Activated T-cell treated with anti-CD3 and anti-CD28 coated beads for 48 hours (primary cell): ENCODE measurements around the gene AP1M1.
A peak's percentile ranks its signal among the peaks of the same experiment; 100 is the strongest.
"Not testable (repeated sequence)": the region's sequence is repeated elsewhere in the genome, so short reads cannot be mapped to it uniquely, and the experiment has no call there.

ENCODE experiments used
- DNase-seq: peaks from one replicate; pipeline ENCODE4 v3.0.0-alpha.2; 2020; ENCODE audit warnings: low read depth

Gene AP1M1

DNA sequence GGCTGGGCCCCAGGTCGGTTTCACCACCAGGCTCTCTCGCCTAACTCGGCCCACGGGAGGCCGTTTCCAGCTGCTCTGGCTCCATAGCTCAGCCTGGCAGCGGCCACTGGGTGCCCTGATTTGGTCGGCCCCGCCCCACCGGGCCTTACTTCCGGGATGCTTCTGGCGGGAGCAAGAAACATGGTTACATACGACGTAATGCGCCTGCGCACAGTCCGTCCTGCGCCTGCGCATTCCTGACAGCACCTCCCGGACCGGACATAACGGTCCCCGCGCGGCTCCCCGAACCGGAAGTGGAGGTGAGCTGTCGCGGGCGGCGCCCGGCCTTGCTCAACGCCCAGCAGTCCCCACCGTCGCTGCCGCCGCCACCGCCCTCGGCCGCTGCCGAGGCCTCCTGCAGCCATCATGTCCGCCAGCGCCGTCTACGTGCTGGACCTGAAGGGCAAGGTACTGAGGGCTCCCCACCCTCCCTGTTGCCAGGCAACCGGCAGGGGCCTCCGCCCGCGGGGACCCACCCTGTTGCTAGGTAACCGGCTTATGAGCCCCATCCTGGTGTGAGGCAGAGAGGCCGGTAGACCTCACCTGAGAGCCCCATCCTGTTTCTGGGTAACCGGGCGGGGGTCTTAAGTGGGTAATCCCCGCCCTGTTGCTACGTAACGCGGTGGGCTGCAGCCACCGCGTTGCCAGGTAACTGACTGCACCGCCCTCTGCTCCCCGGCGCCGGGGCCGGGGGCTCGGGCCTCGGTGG, at the start of gene AP1M1:
TSS of gene AP1M1 (plus strand) at position 290 of the 748 bp plus-strand sequence. CDS start at position 406, 116 bp downstream.
- DNase-seq, result peak; percentile 99

DNA sequence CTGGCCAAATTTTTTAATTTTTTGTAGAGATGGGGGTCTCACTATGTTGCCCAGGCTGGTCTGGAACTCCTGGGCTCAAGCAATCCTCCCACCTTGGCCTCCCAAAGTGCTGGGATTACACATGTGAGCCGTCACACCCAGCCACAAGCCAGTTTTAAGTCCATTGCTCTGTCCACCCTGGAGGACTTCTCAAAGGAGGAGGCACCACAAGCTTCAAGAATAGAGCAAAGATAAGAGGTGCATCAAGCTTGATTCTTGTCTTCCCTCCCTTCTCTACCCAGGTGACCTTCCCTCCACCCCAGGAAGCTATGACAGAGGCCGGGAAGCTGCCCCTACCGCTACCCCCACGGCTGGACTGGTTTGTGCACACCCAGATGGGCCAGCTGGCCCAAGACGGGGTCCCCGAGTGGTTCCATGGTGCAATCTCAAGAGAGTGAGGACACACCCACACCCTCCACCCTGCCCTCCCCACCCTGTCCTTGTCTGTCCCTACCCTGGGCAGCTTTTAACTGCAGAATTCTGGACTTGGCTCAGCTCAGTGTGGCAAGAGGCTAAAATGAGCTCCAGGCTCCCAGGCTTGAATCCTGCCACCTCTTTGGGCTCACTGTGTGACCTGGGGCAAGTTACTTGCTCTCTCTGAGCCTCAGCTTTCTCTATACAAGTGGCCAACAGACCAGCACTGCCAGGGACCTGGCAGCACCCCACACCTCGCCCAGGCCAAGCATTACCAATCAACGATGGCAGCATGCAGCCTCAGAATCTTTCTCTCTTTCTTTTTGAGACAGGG, 49.1 kb upstream of the AP1M1 start:
- DNase-seq, result no peak

DNA sequence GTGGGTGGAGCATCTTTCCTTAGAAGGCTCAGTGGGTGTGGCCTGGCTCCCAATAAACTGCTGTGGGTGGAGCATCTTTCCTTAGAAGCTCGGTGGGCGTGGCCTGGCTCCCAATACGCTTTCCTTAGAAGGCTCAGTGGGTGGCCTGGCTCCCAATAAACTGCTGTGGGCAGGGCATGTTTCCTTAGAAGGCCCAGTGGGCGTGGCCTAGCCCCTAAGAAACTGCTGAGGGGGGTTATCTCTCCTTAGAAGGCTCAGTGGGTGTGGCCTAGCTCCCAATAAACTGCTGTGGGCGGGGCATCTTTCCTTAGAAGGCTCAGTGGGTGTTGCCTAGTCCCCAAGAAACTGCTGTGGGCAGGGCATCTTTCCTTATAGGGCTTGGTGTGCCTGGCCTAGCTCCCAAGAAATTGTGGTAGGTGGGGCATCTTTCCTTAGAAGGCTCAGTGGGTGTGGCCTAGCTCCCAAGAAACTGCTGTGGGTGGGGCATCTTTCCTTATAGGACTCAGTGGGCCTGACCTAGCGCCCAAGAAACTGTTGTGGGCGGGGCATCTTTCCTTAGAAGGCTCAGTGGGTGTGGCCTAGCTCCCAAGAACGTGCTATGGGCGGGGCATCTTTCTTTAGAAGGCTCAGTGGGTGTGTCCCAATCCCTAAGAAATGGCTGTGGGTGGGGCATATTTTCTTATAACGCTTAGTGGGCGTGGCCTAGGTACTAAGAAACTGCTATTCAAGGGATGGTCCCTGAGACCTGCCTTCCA, 44.0 kb upstream of the AP1M1 start:
- no peak for DNase-seq

DNA sequence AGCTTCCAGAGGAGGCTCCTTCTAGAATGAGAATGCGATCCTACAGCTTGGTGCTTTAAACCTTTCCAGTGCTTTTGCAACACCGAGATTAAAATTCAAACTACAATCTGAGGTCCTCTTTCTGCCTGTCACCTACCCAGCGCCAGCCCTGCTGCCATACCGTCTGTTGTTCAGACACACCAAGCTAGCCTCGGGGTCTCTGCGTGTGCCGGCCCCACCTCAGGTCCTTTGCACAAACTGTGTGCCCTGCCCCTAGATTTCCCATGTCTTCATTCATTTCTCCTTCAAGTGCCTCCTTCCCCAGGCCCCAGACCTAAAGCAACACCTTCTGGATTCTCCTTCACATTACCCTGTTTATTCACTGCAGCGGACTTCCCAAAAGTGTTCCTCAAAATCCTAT, 43.2 kb upstream of the AP1M1 start:
- no peak for DNase-seq

DNA sequence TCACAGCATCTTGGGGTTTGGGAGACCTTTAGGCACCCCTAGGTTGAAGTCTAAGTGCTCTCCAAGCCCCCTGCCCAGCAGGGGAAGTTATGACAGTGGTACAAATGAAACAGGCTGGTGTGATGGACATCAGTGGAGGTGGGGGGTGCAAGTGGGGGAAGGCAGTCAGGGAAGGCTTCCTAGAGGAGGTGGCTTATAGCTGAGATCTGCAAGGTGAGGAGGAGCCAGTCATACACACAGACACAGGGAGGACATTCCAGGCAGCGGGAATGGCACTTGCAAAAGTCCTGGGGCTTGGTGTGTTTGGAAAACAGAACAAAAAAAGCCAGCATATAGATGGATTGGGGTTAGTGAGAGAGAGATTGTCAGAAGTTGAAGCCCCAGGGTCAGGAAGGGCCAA, 42.6 kb upstream of the AP1M1 start:
- DNase-seq, result no peak

DNA sequence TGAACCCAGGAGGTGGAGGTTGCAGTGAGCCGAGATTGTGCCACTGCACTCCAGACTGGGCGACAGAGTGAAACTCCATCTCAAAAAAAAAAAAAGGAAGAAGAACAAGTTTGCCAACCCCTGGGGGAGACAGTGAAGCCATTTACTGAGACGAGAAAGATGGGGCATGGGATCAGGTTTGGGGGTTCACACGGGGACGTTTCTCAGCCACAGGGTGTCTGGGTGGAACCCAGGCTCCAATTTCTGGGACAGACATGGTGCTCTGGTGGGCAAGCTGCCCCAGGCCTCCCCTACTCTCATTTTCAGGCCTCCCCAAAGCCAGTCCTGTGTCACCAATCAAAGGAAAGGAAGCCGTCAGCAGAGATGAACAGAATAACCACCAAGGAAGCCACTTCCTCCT, 40.8 kb upstream of the AP1M1 start:
- DNase-seq, result no peak

DNA sequence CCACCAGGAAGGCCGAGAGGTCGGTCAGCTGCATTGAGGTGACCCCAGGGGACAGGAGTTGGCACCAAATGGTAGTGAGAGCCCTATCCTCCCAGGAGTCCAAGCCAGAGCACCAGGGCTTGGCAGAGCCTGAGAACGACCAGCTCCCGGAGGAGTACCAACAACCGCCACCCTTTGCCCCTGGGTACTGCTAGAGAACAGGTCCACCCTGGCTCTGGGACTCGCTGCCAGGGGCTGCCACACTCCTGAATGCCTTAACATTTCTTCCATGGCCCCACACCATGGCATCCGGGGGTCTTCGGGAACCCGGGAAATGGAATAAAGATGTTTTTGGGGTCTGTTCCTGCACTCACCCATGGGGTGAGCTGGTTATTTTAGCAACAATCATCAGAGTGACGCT, 40.1 kb upstream of the AP1M1 start:
- DNase-seq, result no peak

DNA sequence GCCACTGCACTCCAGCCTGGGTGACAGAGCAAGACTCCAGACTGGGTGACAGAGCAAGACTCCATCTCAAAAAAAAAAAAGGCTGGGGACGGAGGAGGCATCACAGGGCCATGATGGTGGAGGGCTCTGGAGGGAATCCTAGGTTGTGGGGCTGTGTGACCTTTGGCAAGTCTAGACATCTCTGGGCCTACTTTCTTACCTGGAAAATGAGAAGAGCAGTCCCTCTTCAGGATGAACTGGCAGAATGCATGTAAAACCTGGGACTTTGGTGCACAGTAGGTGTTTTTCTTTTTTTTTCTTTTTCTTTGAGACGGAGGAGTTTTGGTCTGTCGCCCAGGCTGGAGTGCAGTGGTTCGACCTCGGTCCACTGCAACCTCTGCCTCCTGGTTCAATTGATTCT, 38.1 kb upstream of the AP1M1 start:
- DNase-seq, result no peak

DNA sequence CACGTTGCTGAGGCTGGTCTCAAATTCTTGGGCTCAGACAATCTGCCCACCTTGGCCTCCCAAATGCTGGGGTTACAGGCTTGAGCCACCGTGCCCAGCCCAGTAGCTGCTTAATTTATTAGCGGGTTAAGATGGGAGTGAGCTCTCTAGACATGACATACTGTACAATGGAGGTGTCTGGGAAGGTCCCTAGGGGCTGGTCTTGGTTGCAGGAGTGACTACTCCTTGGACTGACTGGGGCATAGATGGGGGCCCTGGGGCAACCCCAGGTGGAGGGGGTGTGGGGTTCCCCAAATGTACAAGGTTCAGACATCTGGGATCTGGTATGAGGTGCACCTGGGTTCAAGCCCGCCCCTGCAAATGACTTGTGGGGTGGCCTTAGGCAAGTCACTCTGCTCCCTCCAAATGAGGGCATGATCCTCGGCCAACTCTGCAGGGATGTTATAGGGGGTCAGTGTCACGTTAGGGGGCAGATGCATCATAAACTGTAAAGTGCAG, 37.2 kb upstream of the AP1M1 start:
- DNase-seq, result no peak

DNA sequence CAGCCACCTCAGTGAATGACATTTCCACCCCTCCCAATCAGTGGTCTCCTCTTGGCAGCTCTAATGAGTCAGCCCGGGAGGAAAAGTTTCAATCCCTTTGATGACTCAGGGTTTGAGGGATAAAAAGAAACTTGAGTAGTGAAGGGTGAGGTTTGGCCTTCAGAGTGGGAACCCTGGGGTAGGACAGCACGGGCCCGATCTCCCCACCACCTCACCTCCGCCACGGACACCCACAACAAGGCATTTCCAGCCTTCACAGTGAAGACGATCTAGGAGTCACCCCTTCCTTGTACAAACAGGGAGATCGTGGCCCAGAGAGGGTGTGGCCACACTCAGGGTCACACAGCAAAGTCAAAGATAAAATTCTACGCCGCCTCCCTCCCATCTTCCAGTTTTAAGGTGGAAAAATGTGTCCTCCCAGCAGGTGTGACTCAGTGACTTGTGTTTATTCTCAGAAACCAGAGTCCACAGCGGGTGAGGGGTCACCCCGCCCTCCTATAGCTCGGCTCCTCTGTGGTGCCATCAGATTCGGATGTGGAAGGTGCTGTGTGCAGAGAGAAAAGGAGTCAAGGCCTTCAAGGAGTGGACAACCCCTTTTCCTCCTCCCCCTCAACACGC, 36.7 kb upstream of the AP1M1 start:
- peak; percentile 57 for DNase-seq

DNA sequence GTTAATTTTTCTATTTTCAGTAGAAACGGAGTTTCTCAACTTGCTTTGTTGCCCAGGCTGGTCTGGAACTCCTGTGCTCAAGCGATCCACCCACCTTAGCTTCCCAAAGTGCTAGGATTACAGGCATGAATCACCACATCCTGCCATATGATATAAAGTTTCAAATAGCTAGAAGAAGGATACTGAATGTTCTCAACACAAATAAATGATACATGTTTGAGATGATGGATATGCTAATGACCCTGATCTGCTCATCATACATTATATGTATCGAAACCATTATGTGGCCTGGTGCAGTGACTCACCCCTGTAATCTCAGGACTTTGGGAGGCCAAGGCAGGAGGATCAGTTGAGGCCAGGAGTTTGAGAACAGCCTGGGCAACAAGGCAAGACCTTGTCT, 35.9 kb upstream of the AP1M1 start:
- no peak for DNase-seq

DNA sequence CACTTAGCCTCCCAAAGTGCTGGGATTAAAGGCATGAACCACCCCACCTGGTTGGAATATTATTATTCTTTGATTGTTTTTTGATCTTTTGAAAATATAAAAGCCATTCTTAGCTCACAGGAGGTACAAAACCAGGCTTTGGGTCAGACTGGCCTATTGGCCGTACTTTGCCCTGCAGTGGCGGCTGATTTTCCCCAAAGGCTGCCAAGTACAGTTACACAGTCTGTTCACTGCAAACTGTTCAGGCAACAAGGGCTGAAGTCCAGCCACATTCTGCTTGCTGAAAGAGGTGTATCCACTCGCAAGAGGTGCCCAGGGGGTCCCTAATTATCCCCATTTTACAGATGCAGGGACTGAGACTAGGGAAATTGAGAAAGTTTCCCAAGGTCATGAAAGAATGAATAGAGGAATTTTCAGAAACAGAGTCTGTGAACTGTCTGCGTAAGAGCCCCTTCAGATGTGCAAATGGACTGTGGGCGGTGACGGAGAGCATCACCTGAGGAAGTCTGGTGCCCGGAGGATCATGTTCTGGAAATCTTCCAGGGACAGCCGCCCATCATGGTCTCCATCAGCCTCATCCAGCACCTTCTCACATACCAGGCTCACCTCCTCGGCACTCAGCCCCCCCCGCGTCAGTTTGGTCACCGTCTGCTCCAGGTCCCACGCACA, 33.4 kb upstream of the AP1M1 start:
- DNase-seq, result no peak

DNA sequence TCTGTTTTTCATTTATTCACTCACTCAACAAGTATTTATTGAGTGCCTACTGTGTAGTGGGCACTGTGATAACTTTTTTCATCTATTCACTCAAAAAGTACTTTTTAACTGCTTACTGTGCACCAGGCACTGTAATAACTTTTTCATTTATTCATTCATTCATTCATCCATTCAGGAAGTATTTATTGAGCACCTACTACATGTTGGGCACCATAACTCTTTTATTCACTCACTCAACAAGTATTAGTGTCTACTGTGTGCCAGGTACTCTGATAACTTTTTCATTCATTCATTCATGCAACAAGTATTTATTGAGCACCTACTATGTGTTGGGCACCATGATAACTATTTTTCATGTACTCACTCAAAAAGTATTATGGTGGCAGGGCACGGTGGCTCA, 31.3 kb upstream of the AP1M1 start:
- DNase-seq, result no peak

DNA sequence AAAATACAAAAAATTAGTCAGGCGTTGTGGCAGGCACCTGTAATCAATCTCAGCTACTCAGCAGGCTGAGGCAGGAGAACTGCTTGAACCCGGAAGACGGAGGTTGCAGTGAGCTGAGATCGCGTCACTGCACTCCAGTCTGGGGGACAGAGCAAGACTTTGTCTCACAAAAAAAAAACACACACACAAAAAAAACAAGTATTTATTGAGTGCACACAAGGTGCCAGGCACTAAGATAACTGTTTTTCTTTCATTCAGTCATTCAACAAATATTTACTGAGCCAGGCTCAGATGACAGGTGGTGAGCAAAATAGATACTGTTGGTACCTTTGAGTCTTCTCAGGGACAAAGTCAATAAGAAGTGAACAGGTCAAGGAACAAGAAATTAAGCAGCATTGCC, 30.7 kb upstream of the AP1M1 start:
- DNase-seq, result no peak

DNA sequence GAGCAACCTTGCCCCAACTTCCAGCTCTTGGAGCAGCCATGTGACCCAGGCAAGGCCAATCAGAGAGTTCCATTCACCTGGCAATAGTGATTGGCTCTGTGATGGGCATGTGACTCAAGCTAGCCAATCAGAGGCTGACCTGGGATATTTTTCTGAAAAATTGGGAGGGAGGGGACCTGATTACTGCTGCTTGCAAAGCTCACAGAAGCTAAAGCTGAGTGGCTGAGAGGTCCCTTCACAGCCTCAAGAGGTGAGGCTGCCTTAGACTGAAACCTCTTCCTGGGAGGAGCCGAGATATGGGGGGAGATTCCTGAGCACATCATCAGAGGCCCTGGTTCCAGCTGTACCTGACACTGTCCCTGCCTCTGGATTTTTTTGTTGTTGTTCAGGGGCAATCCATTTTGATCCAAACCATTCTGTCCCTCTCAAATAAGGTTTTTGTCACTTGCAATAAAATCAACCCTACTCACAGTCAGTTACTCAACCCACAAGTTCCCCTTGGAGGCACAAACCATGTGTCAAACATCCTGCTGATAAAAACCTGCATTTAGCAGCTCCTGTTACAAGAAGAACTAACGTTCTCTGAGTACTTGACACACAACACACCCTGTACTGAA, 29.1 kb upstream of the AP1M1 start:
- no peak for DNase-seq

DNA sequence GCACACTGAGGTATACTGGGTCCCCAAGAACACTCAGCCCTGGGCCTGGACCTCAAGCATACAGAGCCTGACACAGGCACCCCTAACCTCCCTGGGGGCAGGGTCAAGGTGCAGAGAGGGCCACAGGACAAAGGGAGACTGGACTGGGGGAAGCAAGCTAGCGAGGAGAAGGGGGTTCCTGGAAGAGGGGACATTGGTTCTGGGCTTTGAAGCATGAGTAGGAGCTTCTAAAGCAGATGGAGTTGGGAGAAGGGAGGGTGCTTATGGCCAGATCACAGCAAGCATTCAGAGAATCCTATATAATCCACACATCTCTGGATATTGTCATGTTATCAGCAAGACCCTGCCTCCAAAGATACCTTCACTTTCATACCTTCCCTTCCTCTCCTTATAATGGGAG, 27.6 kb upstream of the AP1M1 start:
- DNase-seq, result no peak

DNA sequence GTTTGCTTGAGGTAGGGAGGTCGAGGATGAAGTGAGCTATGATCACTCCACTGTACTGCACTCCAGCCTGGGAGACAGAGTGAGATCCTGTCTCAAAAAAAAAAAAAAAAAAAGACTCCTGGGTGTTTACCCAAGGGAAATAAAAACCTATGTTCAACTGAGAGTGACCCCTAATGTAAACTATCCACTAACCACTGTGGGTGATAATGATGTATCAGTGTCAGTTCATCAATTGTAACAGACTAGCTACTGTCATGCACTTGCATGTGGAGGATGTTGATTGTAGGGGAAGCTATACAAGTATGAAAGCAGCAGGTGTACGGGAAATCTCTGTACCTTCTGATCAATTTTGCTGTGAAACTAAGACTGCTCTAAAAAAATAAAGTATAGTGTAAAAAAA, 21.8 kb upstream of the AP1M1 start:
- DNase-seq, result no peak

DNA sequence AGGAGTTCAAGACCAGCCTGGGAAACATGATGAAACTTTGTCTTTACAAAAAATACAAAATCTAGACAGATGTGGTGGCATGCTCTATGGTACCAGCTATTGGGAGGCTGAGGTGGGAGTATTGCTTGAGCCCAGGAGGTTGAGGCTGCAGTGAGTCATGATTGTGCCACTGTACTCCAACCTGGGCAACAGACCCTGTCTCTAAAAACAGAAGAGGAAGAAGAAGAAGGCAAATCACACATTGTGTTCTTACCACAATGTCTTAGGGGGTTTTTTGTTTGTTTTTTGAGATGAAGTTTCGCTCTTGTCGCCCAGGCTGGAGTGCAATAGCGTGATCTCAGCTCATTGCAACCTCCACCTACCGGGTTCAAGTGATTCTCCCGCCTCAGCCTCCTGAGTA, 18.8 kb upstream of the AP1M1 start:
- DNase-seq, result not testable (repeated sequence)

DNA sequence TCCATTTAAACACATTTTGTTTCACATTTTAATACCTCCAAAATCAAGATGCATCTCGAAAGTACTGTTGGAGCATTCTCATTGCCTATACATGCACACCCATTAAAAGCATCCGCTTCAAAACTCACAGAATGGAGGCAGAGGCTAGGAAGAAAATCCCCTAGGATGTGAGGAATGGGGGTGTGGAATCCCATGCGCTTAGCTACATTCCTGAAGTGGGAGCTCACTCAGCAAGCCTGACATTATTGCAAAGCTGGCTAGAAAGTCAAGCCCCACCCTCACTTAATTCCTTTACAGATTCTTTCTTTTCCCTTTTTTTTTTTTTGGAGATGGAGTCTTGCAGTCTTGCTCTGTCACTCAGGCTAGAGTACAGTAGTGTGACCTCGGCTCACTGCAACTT, 17.1 kb upstream of the AP1M1 start:
- no peak for DNase-seq

DNA sequence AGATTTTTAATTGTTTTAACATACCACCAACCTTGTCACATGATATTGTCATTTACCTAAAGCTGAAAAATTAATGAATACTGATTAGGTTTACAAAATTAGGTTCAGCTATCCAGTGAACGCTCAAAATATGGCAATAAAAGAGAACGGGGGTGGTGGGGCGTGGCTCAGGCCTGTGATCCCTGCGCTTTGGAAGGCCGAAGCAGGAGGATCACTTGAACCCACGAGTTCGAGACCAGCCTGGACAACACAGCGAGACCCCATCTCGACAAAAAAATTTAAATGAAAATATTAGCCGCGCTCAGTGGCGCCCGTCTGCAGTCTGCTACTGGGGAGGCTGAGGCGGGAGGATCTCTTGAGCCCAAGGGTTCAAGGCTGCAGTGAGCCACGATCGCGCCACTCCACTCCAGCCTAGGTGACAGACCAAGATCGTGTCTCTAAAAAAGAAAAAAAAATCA, 13.0 kb upstream of the AP1M1 start:
- no peak for DNase-seq

DNA sequence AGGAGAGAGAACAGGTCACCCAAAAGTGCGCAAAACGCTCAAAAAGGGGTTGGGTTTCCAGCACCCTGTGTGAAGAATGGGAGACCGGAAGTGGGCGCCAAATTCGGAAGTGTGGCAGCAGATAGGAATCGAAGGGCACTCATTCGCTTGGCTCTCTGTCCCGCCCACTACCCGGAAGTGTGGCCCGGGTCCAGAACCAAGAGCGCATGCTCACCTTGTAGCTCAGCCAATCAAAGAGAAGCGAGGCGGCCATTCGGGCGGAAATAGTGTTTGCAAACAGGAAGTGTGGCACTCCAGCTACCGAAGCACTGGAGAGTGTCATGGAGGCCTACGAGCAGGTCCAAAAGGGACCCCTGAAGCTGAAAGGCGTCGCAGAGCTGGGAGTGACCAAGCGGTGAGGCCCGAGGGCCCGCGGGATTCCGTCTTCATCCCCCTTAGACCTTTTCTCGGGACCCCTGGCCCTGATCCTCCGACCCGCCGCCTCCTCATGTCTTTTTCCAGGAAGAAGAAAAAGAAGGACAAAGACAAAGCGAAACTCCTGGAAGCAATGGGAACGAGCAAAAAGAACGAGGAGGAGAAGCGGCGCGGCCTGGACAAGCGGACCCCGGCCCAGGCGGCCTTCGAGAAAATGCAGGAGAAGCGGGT, 12.5 kb upstream of the AP1M1 start, which contains the start of gene FAM32A:
TSS of gene FAM32A (plus strand) at position 288 of the 645 bp plus-strand sequence. CDS start at position 321, 33 bp downstream.
- DNase-seq, result peak; percentile 98
